Activated T-cell treated with anti-CD3 and anti-CD28 coated beads, Interleukin-2, amount 50 U/mL, for 48 hours (primary cell): ENCODE results near the gene TBX20.
"Not testable (repeated sequence)": the region's sequence is repeated elsewhere in the genome, so short reads cannot be mapped to it uniquely, and the experiment has no call there.

Experiments used
- DNase-seq, 2 experiments: peaks; one replicate each; pipeline ENCODE4 v3.0.0-alpha.2; 2020

TBX20 gene

GRCh38 chr7:35255443-35256255 is 1.7 kb upstream of the TBX20 start:
- no peak for DNase-seq

GRCh38 chr7:35254496-35255442 is 869 bp upstream of the TBX20 start:
- DNase-seq: no peak

- DNase-seq: no peak
Measured at GRCh38 chr7:35253460-35253709, 515 bp downstream of the TBX20 start.

GRCh38 chr7:35252612-35253459 is 1.1 kb downstream of the TBX20 start:
- no peak for DNase-seq

- DNase-seq: no peak
Measured at GRCh38 chr7:35251606-35252310, 2.1 kb downstream of the TBX20 start.

GRCh38 chr7:35250941-35251340 is 3.0 kb downstream of the TBX20 start:
- no peak for DNase-seq

- no peak for DNase-seq
Measured at GRCh38 chr7:35250452-35250851, 3.4 kb downstream of the TBX20 start.

- DNase-seq: no peak
Measured at GRCh38 chr7:35249537-35249907, 4.4 kb downstream of the TBX20 start.

GRCh38 chr7:35248576-35249536 is 5.0 kb downstream of the TBX20 start:
- no peak for DNase-seq

GRCh38 chr7:35246819-35247218 is 7.1 kb downstream of the TBX20 start:
- DNase-seq: no peak

- no peak for DNase-seq
Measured at GRCh38 chr7:35241884-35242283, 12.0 kb downstream of the TBX20 start.

- DNase-seq: no peak
Measured at GRCh38 chr7:35241436-35241835, 12.5 kb downstream of the TBX20 start.

GRCh38 chr7:35241008-35241407 is 12.9 kb downstream of the TBX20 start:
- DNase-seq: not testable (repeated sequence)

- not testable (repeated sequence) for DNase-seq
Measured at GRCh38 chr7:35238456-35238855, 15.4 kb downstream of the TBX20 start.

GRCh38 chr7:35232994-35233393 is 20.9 kb downstream of the TBX20 start:
- DNase-seq: no peak

- DNase-seq: not testable (repeated sequence)
Measured at GRCh38 chr7:35231221-35231620, 22.7 kb downstream of the TBX20 start.

- DNase-seq: not testable (repeated sequence)
Measured at GRCh38 chr7:35229116-35229780, 24.7 kb downstream of the TBX20 start.

- not testable (repeated sequence) for DNase-seq
Measured at GRCh38 chr7:35228496-35229051, 25.3 kb downstream of the TBX20 start.

- not testable (repeated sequence) for DNase-seq
Measured at GRCh38 chr7:35227438-35227837, 26.5 kb downstream of the TBX20 start.

GRCh38 chr7:35222445-35222844 is 31.5 kb downstream of the TBX20 start:
- DNase-seq: not testable (repeated sequence)
